GM21576 (cell line): ENCODE measurements around the gene SHANK2.

ENCODE experiments used
- ATAC-seq: cut with Tn5 transposase; IDR thresholded peaks from one replicate; pipeline ENCODE4 v1.9.1; 2021; ENCODE audit warnings: mild to moderate bottlenecking, moderate library complexity; ENCODE audit not compliant: unreplicated experiment

The SHANK2 gene

DNA sequence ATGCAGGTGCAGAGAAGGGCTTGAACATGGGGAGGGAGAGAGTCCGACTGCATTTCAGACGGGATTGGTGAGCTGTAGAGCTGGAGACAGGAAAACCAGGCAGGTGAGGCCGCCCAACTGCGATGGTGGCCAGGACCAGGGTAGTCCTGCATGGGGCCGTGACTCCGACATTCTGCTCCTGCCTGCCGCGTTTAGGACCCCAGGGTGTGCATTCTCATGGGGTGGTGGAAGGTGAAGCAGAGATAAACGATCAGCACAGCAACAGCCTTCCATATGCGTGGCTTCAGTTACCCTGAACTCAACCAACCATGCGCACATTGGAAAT is 29.3 kb downstream of the SHANK2 start:
- no peak for ATAC-seq

DNA sequence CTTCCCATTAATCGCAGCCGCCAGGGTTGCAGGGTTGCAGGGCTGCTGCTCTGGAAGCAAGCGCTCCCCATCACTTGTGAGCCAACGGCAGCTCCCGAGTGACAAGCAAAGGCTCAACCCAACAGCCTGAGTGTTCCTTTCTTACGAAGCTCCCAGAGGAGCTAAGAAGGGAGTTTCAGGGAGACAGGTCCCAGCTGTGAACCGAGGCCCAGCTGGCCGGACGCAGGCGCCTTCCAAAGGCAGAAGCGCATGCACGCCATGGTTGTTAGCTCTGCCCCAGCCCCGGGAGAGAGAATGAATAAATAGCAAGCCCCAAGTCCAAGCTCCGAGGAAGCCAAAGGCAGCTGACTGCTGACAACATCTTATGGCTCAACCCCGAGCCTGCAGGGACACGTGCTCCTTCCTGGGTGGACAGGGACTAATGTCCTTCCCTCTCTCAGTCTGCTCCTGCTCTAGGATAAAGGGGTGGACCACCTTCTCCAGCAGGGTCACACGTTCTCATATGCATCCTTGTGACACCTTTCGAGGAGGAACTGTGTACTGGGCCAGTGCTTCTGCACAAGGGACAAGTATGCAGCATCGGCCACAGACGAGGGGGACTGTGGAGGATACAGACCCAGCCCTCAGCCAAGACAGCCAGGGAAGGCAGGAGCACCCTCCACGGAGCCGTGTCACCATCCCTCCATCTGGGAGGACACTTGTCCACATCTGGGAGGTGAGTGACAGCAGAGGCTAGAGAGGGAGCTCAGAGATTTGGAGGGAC is 29.9 kb downstream of the SHANK2 start:
- no peak for ATAC-seq

DNA sequence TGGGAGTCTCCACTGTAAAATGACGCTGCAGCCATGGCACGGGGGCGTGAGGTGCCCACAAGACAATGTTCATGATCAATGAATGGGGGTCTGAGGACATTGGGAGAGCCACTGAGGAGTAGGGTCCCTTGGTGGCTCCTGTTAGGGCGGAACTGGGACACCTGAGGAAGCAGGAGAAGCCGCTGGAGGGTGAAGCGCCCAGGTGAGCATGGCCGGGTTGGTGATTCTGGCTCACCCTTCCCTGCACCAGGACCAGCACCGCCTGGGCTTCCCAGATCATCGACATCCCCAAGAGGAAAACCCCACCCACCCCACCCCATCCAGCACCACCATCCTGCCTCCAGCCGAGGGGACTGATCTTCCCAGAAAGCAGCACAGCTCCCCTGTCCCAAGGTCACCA is 30.6 kb downstream of the SHANK2 start:
- no peak for ATAC-seq

DNA sequence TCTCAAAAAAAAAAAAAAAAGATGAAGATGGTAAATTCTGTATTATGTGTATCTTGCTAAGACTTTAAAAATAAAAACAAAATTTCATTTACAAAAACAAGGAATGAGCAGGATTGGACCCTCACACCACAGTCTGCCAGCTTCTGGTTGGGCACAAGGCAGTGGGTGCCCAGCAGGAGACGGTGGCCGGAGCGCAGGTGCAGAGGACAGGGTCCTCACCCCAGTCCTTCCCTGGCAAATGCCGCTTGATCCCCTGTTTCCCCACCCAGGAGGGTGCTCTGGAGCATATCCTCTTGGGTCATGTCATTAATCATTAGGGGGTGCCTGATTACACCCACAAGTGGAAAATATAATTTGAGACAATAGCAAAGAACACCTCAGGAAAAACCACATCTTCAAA is 31.2 kb downstream of the SHANK2 start:
- no peak for ATAC-seq

DNA sequence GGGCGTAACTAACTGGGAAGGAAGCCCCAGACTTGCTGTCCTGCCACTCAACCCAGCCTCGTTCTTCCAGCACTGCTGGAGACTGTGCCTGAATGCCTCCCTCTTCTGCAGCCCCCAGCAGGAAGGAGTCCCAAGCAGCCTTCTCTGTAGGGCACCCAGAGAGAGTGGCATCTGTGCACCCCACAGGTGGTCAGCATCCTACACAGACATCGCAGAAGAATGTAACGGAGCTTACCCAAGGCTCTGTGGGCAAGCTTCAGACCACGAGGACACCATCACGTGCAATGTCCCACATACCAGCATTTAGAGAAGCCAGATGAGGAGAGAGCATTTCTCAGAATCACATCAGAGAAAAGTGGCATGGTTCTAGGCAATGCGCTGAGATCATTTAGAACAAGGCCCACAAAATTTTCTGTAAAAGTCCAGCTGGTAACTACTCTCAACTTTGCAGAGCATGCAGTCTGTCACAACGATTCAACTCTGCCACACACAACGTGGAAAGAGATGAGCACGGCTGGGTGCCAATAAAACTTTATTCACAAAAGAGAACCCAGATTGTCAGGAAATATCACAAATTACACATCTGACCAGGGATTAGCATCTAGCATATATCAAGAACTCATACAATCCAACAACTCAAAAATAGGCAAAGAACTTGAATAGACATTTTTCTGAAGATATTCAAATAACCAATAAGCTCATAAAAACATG is 33.4 kb downstream of the SHANK2 start:
- no peak for ATAC-seq

DNA sequence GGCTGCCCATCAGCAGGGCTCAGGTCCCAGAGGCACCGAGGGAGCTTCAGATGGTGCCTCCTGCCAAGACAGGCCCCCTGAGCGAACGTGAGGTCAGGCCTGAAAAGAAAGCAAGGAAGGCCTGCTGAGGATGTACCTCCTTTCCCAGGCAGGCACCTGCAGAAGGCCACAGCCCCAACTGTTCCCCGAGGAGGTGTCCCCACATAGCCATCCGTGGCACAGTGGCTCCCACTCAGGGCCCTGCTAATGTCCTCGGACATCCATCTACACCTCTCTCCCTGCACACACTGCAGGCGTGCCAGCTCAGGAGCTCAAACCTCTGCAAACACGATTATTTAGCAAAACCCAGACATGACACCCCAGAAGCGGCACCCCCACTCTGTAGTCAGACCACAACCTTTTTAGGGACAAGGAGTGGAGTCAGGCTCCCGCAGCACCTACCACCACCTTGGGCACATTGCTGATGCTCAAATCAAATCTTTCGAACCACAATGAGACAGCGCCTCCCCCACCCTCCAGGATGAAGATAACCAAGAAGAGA is 36.9 kb downstream of the SHANK2 start:
- ATAC-seq: no peak

DNA sequence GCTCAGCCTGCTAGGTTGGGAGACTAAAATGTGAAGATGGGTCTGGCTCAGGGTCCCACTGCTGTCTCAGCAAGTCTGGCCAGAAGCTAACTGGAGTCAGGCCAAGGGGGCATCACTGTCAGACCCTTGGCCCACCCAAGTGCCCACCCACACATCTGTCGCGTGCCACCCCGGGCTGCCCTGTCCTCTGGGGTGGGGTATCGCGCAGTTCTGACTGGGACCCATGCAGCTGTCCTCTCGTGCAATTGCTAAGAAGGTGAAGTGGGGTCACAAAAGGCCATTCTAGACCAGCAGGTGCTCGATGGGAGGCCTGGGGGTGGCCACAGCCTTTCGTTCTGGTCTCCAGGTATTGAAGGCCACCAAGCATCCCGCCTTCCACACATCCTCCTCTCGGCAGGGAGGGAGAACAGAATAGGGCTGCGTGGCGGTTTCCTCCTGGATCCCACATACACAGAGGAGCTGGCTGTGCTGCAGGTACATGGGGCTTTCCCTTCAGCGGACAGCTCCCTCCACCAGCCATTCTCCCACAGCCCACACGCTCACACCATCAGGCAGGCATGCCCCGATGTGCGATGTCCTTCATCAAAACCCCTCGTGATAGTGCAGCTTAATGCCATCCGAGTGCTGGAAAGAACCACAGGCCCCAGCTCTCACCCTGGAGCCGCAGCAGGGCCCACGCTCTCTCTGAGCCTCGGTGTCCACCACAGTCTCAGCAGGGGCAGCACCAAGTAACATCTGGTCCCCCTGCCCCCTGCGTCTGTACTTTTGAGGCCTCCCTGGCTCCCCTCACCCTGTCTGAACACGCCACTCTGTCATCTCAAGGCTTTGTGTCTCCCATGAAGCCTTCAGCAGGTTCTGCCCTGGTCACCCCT is 37.6 kb downstream of the SHANK2 start:
- ATAC-seq: no peak

DNA sequence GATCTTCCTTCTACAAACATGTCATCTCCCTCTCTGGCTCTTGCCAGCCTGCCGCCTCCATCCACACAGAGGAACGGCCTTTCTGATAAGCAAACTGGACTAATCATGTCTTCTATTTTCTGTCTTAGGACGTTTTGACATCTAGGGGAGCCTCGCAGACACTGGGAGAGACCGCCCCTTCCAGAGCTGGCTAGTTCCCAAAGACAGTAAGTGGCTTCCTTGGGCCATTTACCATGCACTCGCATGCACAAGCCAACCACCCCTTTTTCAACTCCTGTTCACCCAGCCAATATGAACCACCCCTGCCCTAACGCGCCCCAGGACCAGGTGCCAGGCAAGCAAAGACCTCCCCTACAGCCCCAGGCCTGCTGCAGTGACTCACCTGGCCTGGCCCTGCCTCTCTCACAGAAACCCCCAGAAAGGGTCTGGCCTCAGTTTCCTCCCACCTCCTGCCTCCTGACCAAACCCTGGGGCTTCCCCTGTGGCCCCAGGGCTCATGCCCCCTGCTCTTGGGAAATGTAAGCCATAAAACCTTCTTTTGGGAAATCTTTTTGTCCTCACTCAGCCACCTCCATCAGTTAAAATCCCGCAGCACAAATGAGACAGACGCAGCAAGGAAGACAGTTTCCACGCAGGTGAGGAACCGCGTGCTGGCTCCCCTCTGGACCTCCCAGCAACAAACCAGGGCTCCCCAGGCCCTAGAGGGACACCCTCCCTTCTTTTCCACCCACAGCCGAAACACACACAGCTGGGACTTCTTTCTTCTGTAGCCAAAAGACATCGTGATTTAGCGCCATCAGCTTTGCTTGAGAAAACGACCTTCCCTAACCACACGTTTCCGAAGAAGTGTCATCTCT is 38.5 kb downstream of the SHANK2 start:
- ATAC-seq: no peak

DNA sequence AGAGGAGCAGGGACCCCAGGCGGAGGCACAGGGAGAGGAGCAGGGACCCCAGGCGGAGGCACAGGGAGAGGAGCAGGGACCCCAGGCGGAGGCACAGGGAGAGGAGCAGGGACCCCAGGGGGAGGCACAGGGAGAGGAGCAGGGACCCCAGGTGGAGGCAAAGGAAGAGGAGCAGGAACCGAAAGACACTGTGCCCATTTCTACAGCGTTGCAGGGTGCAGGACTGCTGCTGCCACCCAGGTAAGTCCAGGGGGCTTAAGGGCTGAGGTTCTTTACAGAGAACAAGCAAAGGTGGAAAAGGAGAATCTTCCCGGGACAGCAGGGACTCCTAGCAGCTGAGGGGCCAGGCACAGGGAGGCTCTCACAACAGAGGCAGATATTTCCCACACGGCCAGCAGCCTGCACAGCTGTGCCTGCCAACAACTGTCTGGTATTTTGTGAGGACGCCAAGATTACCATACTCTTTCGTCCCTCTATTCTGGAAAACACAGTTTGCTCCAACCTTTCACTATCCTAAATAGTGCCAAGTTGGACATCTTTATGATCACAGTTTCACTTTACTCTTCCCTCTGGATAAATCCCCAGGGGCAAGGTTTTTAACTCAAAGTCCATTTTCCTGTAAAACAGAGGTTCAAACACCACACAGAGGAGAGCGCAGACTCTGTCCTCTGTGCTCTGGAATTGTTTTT is 39.4 kb downstream of the SHANK2 start:
- ATAC-seq: no peak

DNA sequence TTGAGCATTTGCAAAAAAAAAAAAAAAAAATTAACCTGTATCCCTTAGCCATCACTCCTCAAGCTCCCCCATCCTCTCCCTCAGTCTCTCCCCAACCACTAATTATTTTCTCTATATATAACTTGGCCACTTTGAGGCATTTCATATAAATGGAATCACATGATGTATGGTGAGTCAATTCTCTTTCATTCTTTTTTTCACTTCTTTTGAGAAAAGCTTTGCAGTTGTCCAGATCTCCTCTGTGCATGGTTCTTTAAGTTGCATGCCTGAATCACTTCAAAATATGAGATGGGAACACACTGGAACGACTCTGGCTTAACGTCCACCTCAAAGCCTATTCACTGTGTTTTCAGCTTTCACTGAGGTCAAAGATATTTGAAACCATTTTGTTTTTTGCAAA is 40.7 kb downstream of the SHANK2 start:
- no peak for ATAC-seq

DNA sequence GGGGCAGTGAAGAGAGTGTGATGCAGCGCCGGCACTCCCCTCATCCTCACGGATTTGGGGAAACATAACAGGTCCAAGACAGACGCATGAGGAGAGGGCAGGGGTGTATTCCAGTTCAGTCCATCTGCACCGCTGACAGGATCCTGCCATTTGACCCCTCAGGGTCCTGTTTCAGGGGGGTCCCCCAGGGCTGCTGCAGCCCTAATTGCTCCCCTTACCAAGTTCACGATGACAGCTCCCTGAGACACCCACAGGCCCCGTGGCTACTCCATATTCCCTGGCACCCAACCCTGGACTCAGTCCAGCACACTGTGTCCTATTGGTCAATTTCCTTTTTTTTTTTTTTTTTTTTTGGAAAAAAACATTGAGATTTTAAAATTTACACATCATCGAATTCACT is 41.5 kb downstream of the SHANK2 start:
- ATAC-seq: no peak

DNA sequence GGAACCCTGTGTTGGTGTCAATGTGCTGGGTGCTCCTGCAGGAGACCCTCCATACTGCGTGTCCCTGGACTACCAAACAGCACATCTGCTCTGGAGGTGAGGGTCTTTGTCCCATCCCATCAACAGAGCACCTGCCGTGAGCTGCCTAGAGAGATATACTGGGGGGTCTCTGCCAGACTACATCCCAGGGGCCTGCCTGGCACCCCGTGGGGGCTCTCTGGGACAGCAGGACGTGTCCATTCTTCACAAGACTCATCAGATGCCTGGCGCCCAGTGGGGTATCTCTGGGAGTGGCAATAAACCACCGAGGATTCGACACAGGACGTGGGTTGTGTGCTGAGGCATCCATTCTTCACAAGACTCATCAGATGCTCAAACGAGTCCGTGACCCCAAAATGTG is 42.7 kb downstream of the SHANK2 start:
- no peak for ATAC-seq

DNA sequence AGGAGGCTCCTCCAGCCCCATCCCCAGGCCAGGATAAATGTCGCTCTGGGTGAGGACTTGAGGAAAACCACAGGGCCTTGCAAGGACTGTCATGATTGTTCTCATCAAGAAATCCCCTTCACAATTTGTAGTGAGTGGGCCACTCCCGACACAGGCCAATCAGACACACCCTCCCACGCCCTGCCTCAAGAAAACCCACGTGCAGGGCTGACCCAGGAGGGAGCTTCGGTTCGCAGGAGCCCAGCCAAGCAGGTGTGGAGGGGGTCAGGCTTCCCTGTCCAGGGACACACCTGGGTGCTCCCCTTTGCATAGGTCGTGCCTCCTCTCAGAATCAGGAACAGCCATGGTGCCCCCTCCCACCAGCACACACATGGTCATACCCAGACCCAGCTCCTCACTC is 43.2 kb downstream of the SHANK2 start:
- no peak for ATAC-seq

DNA sequence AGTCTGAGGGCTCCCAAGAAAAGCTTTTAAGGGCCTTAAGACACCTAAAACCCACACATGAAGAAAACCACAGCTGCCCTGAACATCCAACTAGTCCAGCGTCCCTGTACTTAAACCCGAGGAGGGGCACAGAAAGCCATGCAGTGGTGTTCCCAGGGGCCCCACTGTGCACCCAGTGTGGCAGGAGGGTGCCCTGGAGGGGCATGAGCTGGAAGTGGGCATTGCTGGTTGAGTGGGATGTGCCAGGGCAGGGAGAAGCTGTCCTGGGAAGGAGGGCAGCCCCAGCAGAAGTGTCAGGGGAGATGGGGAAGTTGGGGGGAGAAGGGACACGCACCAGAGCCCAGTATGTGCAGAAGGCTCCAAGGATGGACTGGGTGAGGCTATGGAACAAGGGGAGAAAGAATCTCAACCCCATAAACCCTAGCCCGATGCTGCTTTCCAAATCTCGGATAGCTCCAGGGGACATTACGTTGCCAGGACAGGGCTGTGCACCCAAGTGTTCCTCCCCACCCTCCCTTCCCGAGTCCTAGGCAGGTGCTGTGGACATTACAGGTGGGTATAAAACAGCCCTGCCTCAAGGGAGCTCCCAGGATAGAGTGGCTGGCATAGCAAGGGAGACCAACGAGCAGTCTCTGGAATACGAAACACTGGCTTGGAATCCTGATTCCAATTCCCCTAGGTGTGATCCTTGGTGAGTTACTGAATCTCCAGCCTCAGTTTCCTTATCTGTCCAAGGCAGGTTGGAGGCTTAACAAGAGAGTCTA is 44.2 kb downstream of the SHANK2 start:
- no peak for ATAC-seq

DNA sequence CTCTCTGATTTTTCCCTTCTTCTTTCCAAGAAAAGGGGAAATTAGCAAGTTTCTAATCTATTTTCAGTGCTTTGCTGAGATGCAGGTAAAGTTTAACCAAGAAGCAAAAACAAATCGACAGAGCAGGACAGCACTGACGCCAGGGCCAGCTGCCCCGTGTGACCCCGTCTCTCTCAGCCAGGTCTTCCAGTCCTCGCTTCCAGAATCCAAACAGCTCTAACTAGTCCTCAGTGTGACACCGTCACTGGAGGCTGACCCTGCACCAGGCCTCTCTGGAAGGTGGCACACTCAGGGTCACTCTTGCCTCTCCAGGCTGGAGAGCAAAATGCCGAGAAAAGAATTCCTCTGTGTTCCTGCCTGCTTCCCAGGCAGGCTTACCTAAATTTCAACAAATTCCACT is 44.8 kb downstream of the SHANK2 start:
- no peak for ATAC-seq

DNA sequence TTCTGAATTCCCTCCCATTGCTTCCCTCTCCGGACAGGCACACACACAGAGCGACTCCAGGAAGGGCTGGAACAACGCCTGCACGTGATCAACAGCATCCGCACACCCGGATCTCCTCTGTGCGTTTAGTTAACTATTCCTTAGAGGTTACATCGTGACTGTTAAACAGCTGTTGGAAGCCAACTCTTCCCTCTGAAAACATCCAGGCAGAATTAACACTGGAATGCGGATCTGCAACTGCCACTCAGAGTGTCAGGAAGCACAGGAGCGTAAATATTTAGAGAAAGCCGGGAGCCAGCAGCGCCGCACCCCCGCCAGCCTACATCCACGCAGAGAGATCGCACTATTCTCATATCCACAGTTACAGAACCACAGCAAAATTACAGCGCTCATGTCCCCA is 46.2 kb downstream of the SHANK2 start:
- no peak for ATAC-seq

DNA sequence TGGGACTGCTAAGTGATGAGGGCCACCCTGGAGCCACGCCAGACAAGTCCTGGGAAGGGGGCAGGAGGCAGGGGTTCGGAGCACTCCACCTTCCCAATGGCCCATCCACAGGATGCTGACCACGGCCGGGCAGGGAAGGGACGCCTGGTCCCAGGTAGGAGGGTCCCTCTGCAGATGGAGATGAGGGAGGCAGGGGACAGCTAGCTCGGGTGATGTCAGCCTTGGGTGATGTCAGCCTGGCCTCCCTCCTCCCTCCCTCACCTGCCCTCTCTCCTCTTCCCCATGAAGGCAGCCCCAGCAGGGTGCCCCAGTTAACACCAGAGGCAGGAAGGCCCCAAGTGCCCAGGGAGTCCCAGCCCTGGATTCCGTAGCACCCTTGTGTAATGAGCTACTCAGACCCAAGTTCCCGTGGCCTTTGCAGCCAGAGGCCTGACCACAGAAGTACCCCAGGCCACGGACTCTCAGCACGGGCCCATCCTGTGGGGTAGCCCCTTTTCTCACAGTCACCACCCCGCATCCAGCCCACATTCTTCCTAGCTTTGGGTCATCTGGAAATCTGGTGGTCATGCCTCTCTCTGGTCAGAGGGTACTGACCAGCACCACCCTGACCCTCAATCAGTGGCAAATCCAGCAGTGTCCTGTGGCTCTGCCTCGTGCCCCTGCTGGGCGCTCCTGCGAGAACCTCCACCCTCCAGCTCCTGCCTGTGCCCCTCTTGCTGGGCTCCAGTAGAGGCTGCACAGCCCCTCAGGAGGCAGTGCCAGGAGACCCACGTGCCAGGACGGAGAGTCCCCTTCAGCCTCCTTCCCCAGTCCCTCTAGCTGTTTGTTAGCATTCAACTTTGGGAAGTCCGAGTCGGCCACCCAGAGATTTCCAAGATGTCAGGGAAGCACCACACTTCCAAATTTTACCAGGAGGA is 47.4 kb downstream of the SHANK2 start:
- no peak for ATAC-seq

DNA sequence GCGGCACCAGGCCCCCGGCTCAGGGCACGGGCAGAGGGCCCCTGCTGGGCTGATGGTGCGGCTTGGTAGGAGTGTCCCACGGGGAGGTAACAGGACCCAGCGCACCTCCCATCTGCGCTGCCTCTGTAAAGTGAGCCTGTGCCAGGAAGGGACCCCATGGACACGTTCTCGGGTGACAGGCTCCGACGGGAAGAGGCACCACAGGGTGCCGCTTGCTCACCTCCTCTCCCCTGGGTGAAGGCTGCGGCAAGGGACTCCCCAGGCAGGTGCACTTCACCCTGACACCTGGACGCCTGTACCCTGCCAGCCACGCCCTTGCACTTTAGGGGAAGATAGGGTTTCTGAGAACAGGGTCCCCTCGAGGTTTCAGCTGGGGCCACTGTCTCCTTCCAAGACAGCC is 48.1 kb downstream of the SHANK2 start:
- no peak for ATAC-seq
